Measurements from ENCODE around the gene DDN. TPM values are rescaled to one million over a fixed set of nuclear protein-coding genes. Genes with fewer than 3 reads are reported as not detected.

The DDN gene
- total RNA-seq, 1 experiment from 2014 or later = 0.50 TPM

- DNase-seq (ENCODE audit: extremely low read depth, low read depth) = no peak
Measured at GRCh38 chr12:49032276-49032675, 33.1 kb upstream of the DDN start.

GRCh38 chr12:49031573-49032161 is 32.5 kb upstream of the DDN start:
- DNase-seq (ENCODE audit: extremely low read depth, low read depth) = no peak

GRCh38 chr12:49030714-49031572 is 31.8 kb upstream of the DDN start:
- DNase-seq (ENCODE audit: extremely low read depth, low read depth) = no peak

- DNase-seq (ENCODE audit: extremely low read depth, low read depth) = no peak
Measured at GRCh38 chr12:49030119-49030518, 30.9 kb upstream of the DDN start.

- no peak for DNase-seq (ENCODE audit: extremely low read depth, low read depth)
Measured at GRCh38 chr12:49028666-49029275, 29.6 kb upstream of the DDN start.

GRCh38 chr12:49027846-49028555 is 28.8 kb upstream of the DDN start:
- no peak for DNase-seq (ENCODE audit: extremely low read depth, low read depth)

- no peak for DNase-seq (ENCODE audit: extremely low read depth, low read depth)
Measured at GRCh38 chr12:49026678-49027480, 27.7 kb upstream of the DDN start.

- no peak for DNase-seq (ENCODE audit: extremely low read depth, low read depth)
Measured at GRCh38 chr12:49026101-49026500, 26.9 kb upstream of the DDN start.

GRCh38 chr12:49025463-49025862 is 26.3 kb upstream of the DDN start:
- DNase-seq (ENCODE audit: extremely low read depth, low read depth) = no peak

- DNase-seq (ENCODE audit: extremely low read depth, low read depth) = no peak
Measured at GRCh38 chr12:49024543-49024942, 25.4 kb upstream of the DDN start.

- DNase-seq (ENCODE audit: extremely low read depth, low read depth) = no peak
Measured at GRCh38 chr12:49023812-49024211, 24.6 kb upstream of the DDN start.

GRCh38 chr12:49022558-49023178 is 23.5 kb upstream of the DDN start:
- DNase-seq (ENCODE audit: extremely low read depth, low read depth) = no peak

- no peak for DNase-seq (ENCODE audit: extremely low read depth, low read depth)
Measured at GRCh38 chr12:49021292-49021915, 22.2 kb upstream of the DDN start.

GRCh38 chr12:49020441-49020840 is 21.3 kb upstream of the DDN start:
- no peak for DNase-seq (ENCODE audit: extremely low read depth, low read depth)

- DNase-seq (ENCODE audit: extremely low read depth, low read depth) = peak; percentile 57
Measured at GRCh38 chr12:49019443-49020324, 20.5 kb upstream of the DDN start.

- no peak for DNase-seq (ENCODE audit: extremely low read depth, low read depth)
Measured at GRCh38 chr12:49019120-49019430, 19.9 kb upstream of the DDN start.

GRCh38 chr12:49018261-49019119 is 19.3 kb upstream of the DDN start, which contains the start of gene PRKAG1:
PRKAG1 (minus strand) TSS chr12:49018776; CDS start chr12:49018740, 36 bp downstream.
- DNase-seq (ENCODE audit: extremely low read depth, low read depth) = peak; percentile 96

GRCh38 chr12:49017891-49018260 is 18.7 kb upstream of the DDN start:
- no peak for DNase-seq (ENCODE audit: extremely low read depth, low read depth)
